ENCODE results near the gene ATP9B.
A peak's percentile ranks its signal among the peaks of the same experiment; 100 is the strongest.

ATP9B gene

GRCh38 chr18:79397247-79397829 is 328.1 kb downstream of the ATP9B start:
- 58 to 64% methylated on average over 22 to 23 of the region's 27 CpGs for WGBS, 2 experiments (ENCODE audit: insufficient coverage in 2 of 2)
- Histone ChIP-seq H3K9me3 (ENCODE audit: control insufficient read depth, low read length) (no peaks in the 10 kb centered on the region), H3K4me3 (ENCODE audit: extremely low read depth, insufficient read depth, low read length, poor library complexity, severe bottlenecking) (peak overlapping the region; percentile 66), H3K4me1 (ENCODE audit: control insufficient read depth, insufficient read depth, low read length, poor library complexity, severe bottlenecking) (peaks cover 26% of the 10 kb centered on the region), H3K27ac (ENCODE audit: low read depth, low read length, severe bottlenecking) (no peak overlapping the region), H3K36me3 (ENCODE audit: control insufficient read depth, insufficient read depth, low read length) (peaks cover 12% of the 10 kb centered on the region)

- WGBS, 2 experiments (ENCODE audit: insufficient coverage in 2 of 2): 73 to 77% methylated on average over 35 to 36 of the region's 38 CpGs
- H3K27ac ChIP-seq (ENCODE audit: low read depth, low read length, severe bottlenecking): no peak overlapping the region
- peaks cover 29% of the 10 kb centered on the region for H3K4me1 ChIP-seq (ENCODE audit: control insufficient read depth, insufficient read depth, low read length, poor library complexity, severe bottlenecking)
- no peaks in the 10 kb centered on the region for H3K9me3 ChIP-seq (ENCODE audit: control insufficient read depth, low read length)
- peaks cover 16% of the 10 kb centered on the region for H3K36me3 ChIP-seq (ENCODE audit: control insufficient read depth, insufficient read depth, low read length)
- peak overlapping the region; percentile 66 for H3K4me3 ChIP-seq (ENCODE audit: extremely low read depth, insufficient read depth, low read length, poor library complexity, severe bottlenecking)
Measured at GRCh38 chr18:79397830-79398761, 328.9 kb downstream of the ATP9B start.

- Histone ChIP-seq H3K36me3 (ENCODE audit: control insufficient read depth, insufficient read depth, low read length) (peaks cover 17% of the 10 kb centered on the region), H3K9me3 (ENCODE audit: control insufficient read depth, low read length) (no peaks in the 10 kb centered on the region), H3K27ac (ENCODE audit: low read depth, low read length, severe bottlenecking) (no peak overlapping the region), H3K4me3 (ENCODE audit: extremely low read depth, insufficient read depth, low read length, poor library complexity, severe bottlenecking) (peak overlapping the region; percentile 56), H3K4me1 (ENCODE audit: control insufficient read depth, insufficient read depth, low read length, poor library complexity, severe bottlenecking) (peaks cover 34% of the 10 kb centered on the region)
- WGBS, 2 experiments (ENCODE audit: insufficient coverage in 2 of 2): 3 to 4% methylated on average over 52 to 66 of the region's 79 CpGs
Measured at GRCh38 chr18:79399275-79400081, 330.3 kb downstream of the ATP9B start.

- H3K9me3 ChIP-seq (ENCODE audit: control insufficient read depth, low read length): no peaks in the 10 kb centered on the region
- WGBS, 2 experiments (ENCODE audit: insufficient coverage in 2 of 2): 0 to 1% methylated on average over 37 to 40 of the region's 71 CpGs
- H3K4me1 ChIP-seq (ENCODE audit: control insufficient read depth, insufficient read depth, low read length, poor library complexity, severe bottlenecking): peaks cover 41% of the 10 kb centered on the region
- H3K36me3 ChIP-seq (ENCODE audit: control insufficient read depth, insufficient read depth, low read length): peaks cover 17% of the 10 kb centered on the region
- H3K4me3 ChIP-seq (ENCODE audit: extremely low read depth, insufficient read depth, low read length, poor library complexity, severe bottlenecking): peak overlapping the region; percentile 56
- H3K27ac ChIP-seq (ENCODE audit: low read depth, low read length, severe bottlenecking): no peak overlapping the region
Measured at GRCh38 chr18:79400091-79400590, 330.9 kb downstream of the ATP9B start.

GRCh38 chr18:79400591-79401381 is 331.6 kb downstream of the ATP9B start:
- Histone ChIP-seq H3K36me3 (ENCODE audit: control insufficient read depth, insufficient read depth, low read length) (peaks cover 17% of the 10 kb centered on the region), H3K4me3 (ENCODE audit: extremely low read depth, insufficient read depth, low read length, poor library complexity, severe bottlenecking) (peak overlapping the region; percentile 56), H3K4me1 (ENCODE audit: control insufficient read depth, insufficient read depth, low read length, poor library complexity, severe bottlenecking) (peaks cover 46% of the 10 kb centered on the region), H3K9me3 (ENCODE audit: control insufficient read depth, low read length) (no peaks in the 10 kb centered on the region), H3K27ac (ENCODE audit: low read depth, low read length, severe bottlenecking) (peak overlapping the region; percentile 10)
- WGBS, 2 experiments (ENCODE audit: insufficient coverage in 2 of 2): 45 to 54% methylated on average over 22 to 30 of the region's 58 CpGs

GRCh38 chr18:79401494-79402208 is 332.5 kb downstream of the ATP9B start:
- 93 to 94% methylated on average over 29 to 31 of the region's 32 CpGs for WGBS, 2 experiments (ENCODE audit: insufficient coverage in 2 of 2)
- H3K9me3 ChIP-seq (ENCODE audit: control insufficient read depth, low read length): no peaks in the 10 kb centered on the region
- H3K4me3 ChIP-seq (ENCODE audit: extremely low read depth, insufficient read depth, low read length, poor library complexity, severe bottlenecking): no peak overlapping the region
- peaks cover 49% of the 10 kb centered on the region for H3K4me1 ChIP-seq (ENCODE audit: control insufficient read depth, insufficient read depth, low read length, poor library complexity, severe bottlenecking)
- H3K27ac ChIP-seq (ENCODE audit: low read depth, low read length, severe bottlenecking): no peak overlapping the region
- H3K36me3 ChIP-seq (ENCODE audit: control insufficient read depth, insufficient read depth, low read length): peaks cover 24% of the 10 kb centered on the region

GRCh38 chr18:79402209-79402576 is 333.0 kb downstream of the ATP9B start:
- Histone ChIP-seq H3K36me3 (ENCODE audit: control insufficient read depth, insufficient read depth, low read length) (peaks cover 29% of the 10 kb centered on the region), H3K4me1 (ENCODE audit: control insufficient read depth, insufficient read depth, low read length, poor library complexity, severe bottlenecking) (peaks cover 49% of the 10 kb centered on the region), H3K9me3 (ENCODE audit: control insufficient read depth, low read length) (no peaks in the 10 kb centered on the region), H3K27ac (ENCODE audit: low read depth, low read length, severe bottlenecking) (no peak overlapping the region), H3K4me3 (ENCODE audit: extremely low read depth, insufficient read depth, low read length, poor library complexity, severe bottlenecking) (no peak overlapping the region)
- 90 to 94% methylated on average over 15 of the region's 16 CpGs for WGBS, 2 experiments (ENCODE audit: insufficient coverage in 2 of 2)

- H3K4me1 ChIP-seq (ENCODE audit: control insufficient read depth, insufficient read depth, low read length, poor library complexity, severe bottlenecking): peaks cover 44% of the 10 kb centered on the region
- H3K9me3 ChIP-seq (ENCODE audit: control insufficient read depth, low read length): no peaks in the 10 kb centered on the region
- H3K27ac ChIP-seq (ENCODE audit: low read depth, low read length, severe bottlenecking): peak overlapping the region; percentile 59
- WGBS, 2 experiments (ENCODE audit: insufficient coverage in 2 of 2): 67 to 73% methylated on average over 22 to 26 of the region's 27 CpGs
- peaks cover 33% of the 10 kb centered on the region for H3K36me3 ChIP-seq (ENCODE audit: control insufficient read depth, insufficient read depth, low read length)
- no peak overlapping the region for H3K4me3 ChIP-seq (ENCODE audit: extremely low read depth, insufficient read depth, low read length, poor library complexity, severe bottlenecking)
Measured at GRCh38 chr18:79402977-79403722, 334.0 kb downstream of the ATP9B start.

Measured in mesodermal cell (in vitro differentiated cells).